Frontal cortex (tissue), 4 donors: ENCODE results near the gene ABCC3. TPM values are rescaled to one million over a fixed set of nuclear protein-coding genes. Genes with fewer than 3 reads are reported as not detected.
"Not testable (repeated sequence)": the region's sequence is repeated elsewhere in the genome, so short reads cannot be mapped to it uniquely, and the experiment has no call there.

Experiments
- DNase-seq, 2 donors: peaks; one replicate each; pipeline ENCODE4 v3.0.0; 2012; ENCODE audit warnings: low spot score in 2 of 2
- FAIRE-seq: peaks from 2 replicates; lab custom pipeline; 2012; peaks lifted over from hg19 to GRCh38; lab: Jason Lieb, UNC
- small RNA-seq: library from RNA; depleted of rRNA; stranded (forward); fragments of <200 nt; gene quantifications from one replicate; pipeline ENCODE3, GENCODE V24; 2014
- total RNA-seq: library from RNA; depleted of rRNA; stranded (reverse); fragments of >200 nt; gene quantifications from one replicate; pipeline ENCODE4 v1.2.3, GENCODE V29; 2014
- donor health status: control.
- donor health status: control.
- donor health status: control.

ABCC3 gene
- total RNA-seq, 1 donor from 2014 or later: not detected

- DNase-seq: no peak
- no peak for FAIRE-seq
Observed at GRCh38 chr17:50721194-50722010, 86.7 kb downstream of the ABCC3 start.

GRCh38 chr17:50722746-50723145, 88.1 kb downstream of the ABCC3 start:
- DNase-seq (no peak), FAIRE-seq (no peak)

GRCh38 chr17:50724622-50725021, 89.9 kb downstream of the ABCC3 start:
- not testable (repeated sequence) for FAIRE-seq

GRCh38 chr17:50725769-50726655, 91.3 kb downstream of the ABCC3 start:
- FAIRE-seq (no peak), DNase-seq (no peak)

More at GRCh38 chr17:50724622-50725021, 89.9 kb downstream of the ABCC3 start:
- DNase-seq: not testable (repeated sequence)

- FAIRE-seq (no peak), DNase-seq (no peak)
Observed at GRCh38 chr17:50728112-50728429, 93.4 kb downstream of the ABCC3 start.

GRCh38 chr17:50728881-50729765, 94.4 kb downstream of the ABCC3 start:
- DNase-seq (no peak), FAIRE-seq (no peak)

GRCh38 chr17:50731575-50732460, 97.1 kb downstream of the ABCC3 start:
- FAIRE-seq: no peak
- DNase-seq: no peak

GRCh38 chr17:50735287-50735686, 100.6 kb downstream of the ABCC3 start:
- DNase-seq (no peak), FAIRE-seq (no peak)

- no peak for FAIRE-seq
- DNase-seq: no peak
Observed at GRCh38 chr17:50737118-50737698, 102.5 kb downstream of the ABCC3 start.

- FAIRE-seq (no peak), DNase-seq (no peak)
Observed at GRCh38 chr17:50739098-50739497, 104.4 kb downstream of the ABCC3 start.

Small RNA genes lying within 50 kb of the gene (small RNA-seq; reads per million reads assigned to genes)
- gene RF00019: not detected

Other genes with a start within 250 kb of the ABCC3 start
- gene LRRC59, start 237.4 kb upstream of the ABCC3 start, total RNA-seq: 38.7 TPM
- 2.0 TPM for gene ACSF2, start 208.7 kb upstream of the ABCC3 start, total RNA-seq
- not detected for gene CHAD, start 166.0 kb upstream of the ABCC3 start, total RNA-seq
- gene RSAD1, start 156.0 kb upstream of the ABCC3 start, total RNA-seq: 17.1 TPM
- 0.82 TPM for gene MYCBPAP, start 126.4 kb upstream of the ABCC3 start, total RNA-seq
- gene EPN3, start 102.1 kb upstream of the ABCC3 start, total RNA-seq: 0.41 TPM
- 26.9 TPM for gene SPATA20, start 87.7 kb upstream of the ABCC3 start, total RNA-seq
- 7.7 TPM for gene CACNA1G, start 74.2 kb upstream of the ABCC3 start, total RNA-seq
- gene ANKRD40, start 73.0 kb downstream of the ABCC3 start, total RNA-seq: 28.9 TPM
- gene LUC7L3, start 84.7 kb downstream of the ABCC3 start, total RNA-seq: 115 TPM
- gene ANKRD40CL, start 132.6 kb downstream of the ABCC3 start, total RNA-seq: not detected
- 3.7 TPM for gene WFIKKN2, start 200.7 kb downstream of the ABCC3 start, total RNA-seq
- 9.4 TPM for gene TOB1, start 231.5 kb downstream of the ABCC3 start, total RNA-seq